Uterus (tissue), 2 donors: ENCODE data around the gene ERLIN1.

Experiments used
- CTCF ChIP-seq, 4 experiments: fragments of 200-600 bp in 2 of 4; fragments of 450-650 bp in 2 of 4; sonication (generic) in 2 of 4; IDR thresholded peaks; one replicate each; pipeline ENCODE4 v1.5.1; 2016 to 2019; ENCODE audit warnings: antibody characterized with exemption in 4 of 4, mild to moderate bottlenecking in 2 of 4, moderate library complexity in 1 of 4
- POLR2A ChIP-seq, 2 donors: fragments of 450-650 bp; IDR thresholded peaks; one replicate each; pipeline ENCODE4 v1.6.1; 2016; ENCODE audit warnings: antibody characterized with exemption in 2 of 2, mild to moderate bottlenecking in 1 of 2, moderate library complexity in 1 of 2

GRCh38 chr10:100158044-100158805 is 27.6 kb downstream of the ERLIN1 start:
- no peak for TF ChIP-seq POLR2A (IDR thresholded peaks at IDR 0.05)
- TF ChIP-seq CTCF (IDR thresholded peaks at IDR 0.05), result no peak
